Measurements from ENCODE around the gene KIF20B.
"Not testable (repeated sequence)": the region's sequence is repeated elsewhere in the genome, so short reads cannot be mapped to it uniquely, and the experiment has no call there.

The KIF20B gene

DNA sequence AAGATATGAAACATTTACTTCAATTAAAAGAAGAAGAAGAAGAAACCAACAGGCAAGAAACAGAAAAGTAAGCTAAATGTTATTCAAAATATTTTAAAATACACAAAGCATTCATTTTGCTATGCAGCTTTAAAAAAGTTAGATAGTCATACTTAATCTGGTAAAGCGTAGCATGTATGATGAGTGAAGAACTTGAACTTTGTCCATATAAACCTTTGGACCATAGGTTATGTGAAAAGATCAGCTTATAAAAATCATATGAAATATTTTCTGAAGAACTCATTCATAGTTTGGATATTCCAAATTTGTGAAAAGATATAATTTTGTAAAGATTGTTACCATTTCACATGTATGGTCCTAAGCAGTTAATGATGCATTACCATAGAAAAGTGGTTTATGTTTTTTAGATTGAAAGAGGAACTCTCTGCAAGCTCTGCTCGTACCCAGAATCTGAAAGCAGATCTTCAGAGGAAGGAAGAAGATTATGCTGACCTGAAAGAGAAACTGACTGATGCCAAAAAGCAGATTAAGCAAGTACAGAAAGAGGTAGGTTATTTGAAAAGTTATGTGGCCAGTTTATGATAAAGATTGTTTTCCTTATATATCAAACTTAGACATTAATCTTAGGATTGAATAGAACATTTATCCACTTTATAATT is 37.3 kb downstream of the KIF20B start:
- DNase-seq (ENCODE audit: insufficient read length, low spot score) (no peak), FAIRE-seq (no peak)
- TF ChIP-seq, protein P1, sequence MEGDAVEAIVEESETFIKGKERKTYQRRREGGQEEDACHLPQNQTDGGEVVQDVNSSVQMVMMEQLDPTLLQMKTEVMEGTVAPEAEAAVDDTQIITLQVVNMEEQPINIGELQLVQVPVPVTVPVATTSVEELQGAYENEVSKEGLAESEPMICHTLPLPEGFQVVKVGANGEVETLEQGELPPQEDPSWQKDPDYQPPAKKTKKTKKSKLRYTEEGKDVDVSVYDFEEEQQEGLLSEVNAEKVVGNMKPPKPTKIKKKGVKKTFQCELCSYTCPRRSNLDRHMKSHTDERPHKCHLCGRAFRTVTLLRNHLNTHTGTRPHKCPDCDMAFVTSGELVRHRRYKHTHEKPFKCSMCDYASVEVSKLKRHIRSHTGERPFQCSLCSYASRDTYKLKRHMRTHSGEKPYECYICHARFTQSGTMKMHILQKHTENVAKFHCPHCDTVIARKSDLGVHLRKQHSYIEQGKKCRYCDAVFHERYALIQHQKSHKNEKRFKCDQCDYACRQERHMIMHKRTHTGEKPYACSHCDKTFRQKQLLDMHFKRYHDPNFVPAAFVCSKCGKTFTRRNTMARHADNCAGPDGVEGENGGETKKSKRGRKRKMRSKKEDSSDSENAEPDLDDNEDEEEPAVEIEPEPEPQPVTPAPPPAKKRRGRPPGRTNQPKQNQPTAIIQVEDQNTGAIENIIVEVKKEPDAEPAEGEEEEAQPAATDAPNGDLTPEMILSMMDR (IDR thresholded peaks at IDR 0.05; ENCODE audit: insufficient read depth, missing control alignments), result no peak

GRCh38 chr10:89741126-89741762 is 39.9 kb downstream of the KIF20B start:
- FAIRE-seq (no peak), DNase-seq (ENCODE audit: insufficient read length, low spot score) (no peak)
- TF ChIP-seq, protein P1 (IDR thresholded peaks at IDR 0.05; ENCODE audit: insufficient read depth, missing control alignments), result no peak

GRCh38 chr10:89744026-89744425 is 42.6 kb downstream of the KIF20B start:
- TF ChIP-seq, protein P1 (IDR thresholded peaks at IDR 0.05; ENCODE audit: insufficient read depth, missing control alignments), result no peak
- DNase-seq (ENCODE audit: insufficient read length, low spot score) (no peak), FAIRE-seq (no peak)

- TF ChIP-seq, protein P1 (IDR thresholded peaks at IDR 0.05; ENCODE audit: insufficient read depth, missing control alignments), result no peak
- no peak for FAIRE-seq
- no peak for DNase-seq (ENCODE audit: insufficient read length, low spot score)
Measured at GRCh38 chr10:89745903-89746302, 44.5 kb downstream of the KIF20B start.

GRCh38 chr10:89750441-89750840 is 49.1 kb downstream of the KIF20B start:
- TF ChIP-seq, protein P1 (IDR thresholded peaks at IDR 0.05; ENCODE audit: insufficient read depth, missing control alignments), result no peak
- DNase-seq (ENCODE audit: insufficient read length, low spot score), result no peak
- no peak for FAIRE-seq

DNA sequence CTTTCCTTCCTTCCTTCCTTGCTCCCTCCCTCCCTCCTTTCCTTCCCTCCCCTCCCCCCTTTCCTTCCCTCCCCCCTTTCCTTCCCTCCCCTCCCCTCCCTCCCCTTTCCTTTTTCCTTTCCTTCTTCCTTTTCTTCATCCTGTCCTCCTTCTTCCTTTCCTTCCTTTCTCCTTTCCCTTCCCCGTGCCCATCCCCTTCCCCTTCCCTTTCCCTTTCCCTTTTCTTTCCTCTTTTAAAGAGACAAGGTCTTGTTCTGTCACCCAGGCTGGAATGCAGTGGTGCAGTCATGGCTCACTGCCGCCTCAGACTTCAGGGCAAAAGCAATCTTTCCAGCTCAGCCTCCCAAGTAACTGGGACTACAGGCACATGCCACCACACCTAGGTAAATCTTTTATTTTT is 54.0 kb downstream of the KIF20B start:
- FAIRE-seq (no peak), DNase-seq (ENCODE audit: insufficient read length, low spot score) (no peak)
- TF ChIP-seq, protein P1 (IDR thresholded peaks at IDR 0.05; ENCODE audit: insufficient read depth, missing control alignments), result no peak

- no peak for FAIRE-seq
- TF ChIP-seq, protein P1 (IDR thresholded peaks at IDR 0.05; ENCODE audit: insufficient read depth, missing control alignments), result no peak
Measured at GRCh38 chr10:89759531-89759930, 58.1 kb downstream of the KIF20B start.

DNA sequence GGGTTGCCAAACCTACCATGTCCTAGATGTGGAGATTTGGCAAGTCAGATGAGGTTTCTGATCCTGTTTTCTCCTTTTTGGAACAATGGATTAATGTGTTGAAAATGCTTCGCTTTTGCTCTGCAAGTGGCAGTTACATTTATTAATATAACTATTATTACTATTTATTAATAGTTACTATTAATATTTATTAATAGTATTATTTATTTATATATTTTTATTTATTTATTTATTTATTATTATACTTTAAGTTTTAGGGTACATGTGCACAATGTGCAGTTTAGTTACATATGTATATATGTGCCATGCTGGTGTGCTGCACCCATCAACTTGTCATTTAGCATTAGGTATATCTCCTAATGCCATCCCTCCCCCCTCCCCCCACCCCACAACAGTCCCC is 62.3 kb downstream of the KIF20B start:
- FAIRE-seq, result not testable (repeated sequence)

More at GRCh38 chr10:89759531-89759930, 58.1 kb downstream of the KIF20B start:
- DNase-seq (ENCODE audit: insufficient read length, low spot score), result no peak

More for the DNA sequence above, 62.3 kb downstream of the KIF20B start:
- not testable (repeated sequence) for DNase-seq (ENCODE audit: insufficient read length, low spot score)

Measured in D721Med (cell line).